Kasumi-1 (cell line): ENCODE data around the gene MYO9B.
"Not testable (repeated sequence)": the region's sequence is repeated elsewhere in the genome, so short reads cannot be mapped to it uniquely, and the experiment has no call there.

Experiments used
- DNase-seq, 2 experiments: peaks; one replicate each; lab custom pipeline; 2025; lab: John Stamatoyannopoulos, UW

MYO9B gene

DNA sequence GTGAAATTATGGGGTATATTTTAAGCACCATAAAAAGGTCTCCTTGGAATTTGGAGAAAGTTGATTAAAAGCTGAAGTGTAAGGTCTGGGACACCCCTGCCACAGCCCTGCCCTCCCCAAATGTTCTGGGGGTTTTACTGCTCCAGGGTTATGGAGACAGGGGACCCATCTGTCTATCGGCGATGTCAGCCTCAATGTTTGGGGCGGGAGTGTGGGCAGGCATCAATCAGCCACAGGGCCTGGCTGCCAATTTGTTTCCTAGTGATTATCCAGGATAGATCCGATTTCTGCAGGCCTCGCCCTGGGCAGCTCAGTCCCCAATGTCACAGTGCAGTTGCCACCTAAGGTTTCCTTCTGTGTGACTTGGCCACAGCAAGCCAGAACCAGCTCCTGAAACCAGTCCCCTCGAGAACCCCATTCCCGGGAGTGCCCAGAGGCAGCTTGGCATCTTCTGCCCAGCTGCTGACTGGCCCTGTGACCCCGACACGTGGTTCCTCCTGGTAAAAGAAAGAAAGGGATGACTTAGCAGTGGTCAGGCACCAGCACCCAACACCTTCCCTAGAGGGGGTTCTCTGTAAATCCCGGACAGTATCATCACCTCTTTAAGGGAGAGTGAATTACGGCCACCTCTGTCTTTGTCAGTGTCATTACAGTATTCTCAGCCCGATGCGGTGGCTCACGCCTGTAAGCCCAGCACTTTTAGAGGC lies 41.6 kb downstream of the MYO9B start:
- DNase-seq: no peak

DNA sequence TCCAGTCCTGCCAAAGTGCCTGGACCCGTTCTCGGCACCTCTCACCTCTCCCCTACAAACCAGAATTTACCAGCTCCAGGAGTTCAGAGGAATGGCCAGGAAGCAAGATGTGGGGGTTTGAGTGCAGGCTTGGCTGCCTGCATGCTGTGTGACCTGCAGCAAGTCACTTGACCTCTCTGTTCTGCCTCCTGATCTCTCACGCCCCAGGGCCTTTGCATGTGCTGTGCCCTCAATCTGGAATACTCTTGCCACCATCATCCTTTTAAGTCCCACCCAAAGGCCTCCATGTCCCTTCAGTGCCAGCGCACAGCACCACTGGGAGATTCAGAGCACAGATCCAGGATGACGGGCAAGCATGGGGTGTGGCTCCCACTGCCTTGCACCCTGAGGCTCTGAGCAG lies 43.4 kb downstream of the MYO9B start:
- no peak for DNase-seq

DNA sequence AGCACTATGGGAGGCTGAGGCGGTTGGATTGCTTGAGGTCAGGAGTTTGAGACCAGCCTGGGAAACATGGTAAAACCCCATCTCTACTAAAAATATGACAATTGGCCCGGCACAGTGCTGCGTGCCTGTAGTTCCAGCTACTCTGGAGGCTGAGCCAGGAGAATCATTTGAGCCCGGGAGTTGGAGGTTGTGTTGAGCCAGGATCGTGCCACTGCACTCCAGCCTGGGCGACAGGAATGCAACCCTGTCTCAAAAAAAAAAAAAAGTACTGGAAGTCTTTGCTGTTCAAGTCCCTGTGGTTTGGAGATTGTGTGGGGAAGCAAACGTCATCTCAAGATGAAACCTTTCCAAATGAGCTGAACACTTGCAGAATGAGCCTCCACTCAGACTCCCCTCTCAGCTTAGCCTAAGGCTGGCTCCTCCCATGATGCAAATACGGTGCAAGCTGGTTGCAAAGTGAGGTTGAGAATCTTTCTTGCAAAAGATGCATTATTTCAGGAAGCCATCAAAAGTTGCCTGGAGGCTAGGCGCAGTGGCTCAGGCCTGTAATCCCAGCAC lies 46.2 kb downstream of the MYO9B start:
- peak; percentile 16 to 34 for DNase-seq

DNA sequence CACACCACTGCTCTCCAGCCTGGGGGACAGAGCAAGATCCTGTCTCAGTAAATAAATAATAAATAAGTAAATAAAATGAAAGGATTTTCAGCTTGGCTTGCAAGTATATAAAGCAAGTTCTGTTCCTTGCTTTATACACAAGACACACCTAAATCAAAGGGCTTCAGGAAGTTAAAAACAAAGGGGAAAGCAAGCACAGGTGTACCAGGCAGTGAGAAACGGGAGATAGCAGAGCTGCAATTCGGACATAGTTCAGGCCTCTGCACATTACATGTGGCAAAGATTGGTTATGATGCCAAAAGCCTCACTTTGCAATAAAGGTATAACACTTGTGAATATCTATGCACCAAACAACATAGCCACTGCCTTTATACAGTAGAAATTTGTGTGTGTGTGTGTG lies 47.5 kb downstream of the MYO9B start:
- DNase-seq: no peak

DNA sequence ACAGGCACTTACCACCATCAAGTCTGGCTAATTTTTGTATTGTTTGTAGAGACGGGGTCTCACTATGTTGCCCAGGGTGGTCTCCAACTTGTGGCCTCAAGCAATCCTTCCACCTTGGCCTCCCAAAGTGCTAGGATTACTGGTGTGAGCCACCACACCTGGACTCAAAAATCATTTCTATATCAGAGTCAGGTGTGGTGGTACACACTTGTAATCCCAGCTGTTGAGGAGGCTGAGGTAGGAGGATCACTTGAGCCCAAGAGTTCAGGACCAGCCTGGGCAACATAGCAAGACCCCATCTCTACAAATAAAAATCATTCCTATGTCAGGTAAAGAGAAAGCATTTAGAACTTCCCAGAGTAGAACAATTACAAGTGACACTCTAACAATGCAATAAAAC lies 48.4 kb downstream of the MYO9B start:
- DNase-seq: no peak

DNA sequence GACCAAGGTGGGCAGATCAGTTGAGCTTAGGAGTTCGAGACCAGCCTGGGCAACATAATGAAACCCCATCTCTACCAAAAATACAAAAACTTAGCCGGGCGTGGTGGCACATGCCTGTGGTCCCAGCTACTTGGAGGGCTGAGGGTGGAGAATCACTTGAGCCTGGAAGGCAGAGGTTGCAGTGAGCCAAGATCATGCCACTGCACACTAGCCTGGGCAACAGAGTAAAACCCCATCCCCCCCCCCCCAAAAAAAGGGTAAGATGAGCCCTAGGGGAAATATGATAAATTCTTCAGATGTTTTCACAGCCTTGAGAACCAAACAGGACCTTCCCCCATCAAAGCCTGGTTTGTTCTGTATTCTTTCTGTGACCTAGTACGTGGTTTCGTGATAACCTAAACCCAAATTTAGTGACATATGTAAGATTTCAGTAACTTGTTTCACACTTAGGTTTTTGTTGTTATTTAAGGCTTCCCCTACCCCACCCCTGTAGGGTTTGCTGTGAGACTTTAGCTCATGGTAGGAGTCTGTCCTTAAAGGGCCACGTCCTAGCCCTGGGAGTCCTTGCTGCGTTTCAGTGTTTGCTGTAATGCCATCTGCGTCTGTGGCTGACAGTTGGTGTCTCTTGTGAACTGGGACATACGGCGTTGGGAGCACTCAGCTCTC lies 49.6 kb downstream of the MYO9B start:
- DNase-seq: peak in 1 of 2 experiments; percentile 90

DNA sequence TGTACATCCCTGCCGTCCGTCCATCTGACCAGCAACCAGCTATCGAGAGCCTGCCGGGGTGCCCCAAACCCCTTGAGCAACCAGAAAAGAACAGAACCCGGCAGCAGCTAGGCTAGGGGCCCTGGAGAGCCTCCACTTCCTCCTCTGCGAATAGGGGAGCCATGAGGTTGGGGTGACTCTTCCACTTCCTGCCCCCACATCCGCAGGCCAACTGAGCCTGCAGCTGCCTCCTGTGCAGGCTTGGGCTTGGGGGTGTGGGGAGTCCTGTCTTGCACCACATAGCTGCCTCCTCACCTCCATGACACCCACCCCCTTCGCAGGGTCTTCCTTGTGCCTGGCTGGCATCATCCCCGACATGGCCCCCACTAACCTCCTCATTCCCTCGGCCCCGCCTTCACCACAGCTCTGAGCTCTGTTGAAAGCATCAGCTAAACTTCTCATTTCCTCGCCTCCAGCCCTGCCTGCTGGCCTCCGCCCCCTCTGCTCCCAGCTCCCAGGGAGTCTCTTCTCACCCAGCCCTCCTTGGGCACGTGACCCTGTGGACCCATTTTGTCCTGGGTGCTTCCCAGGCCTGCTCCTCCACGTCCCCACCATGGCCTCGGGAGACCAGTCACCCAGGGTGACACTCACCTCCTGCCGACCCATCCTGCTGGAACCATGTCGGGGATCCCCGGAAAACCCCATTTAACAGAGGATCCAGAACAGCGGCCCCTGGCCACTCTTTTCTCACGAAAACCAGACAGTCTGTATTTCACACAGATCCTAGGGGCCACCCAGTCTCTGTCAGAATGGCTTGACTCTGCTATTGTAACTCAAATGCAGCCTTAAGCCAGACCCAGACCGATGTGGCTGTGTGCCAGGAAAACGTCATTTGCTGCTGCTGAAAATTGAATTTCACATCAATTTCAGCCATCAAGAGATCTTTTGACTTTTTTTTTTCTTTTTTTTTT lies 50.4 kb downstream of the MYO9B start:
- peak; percentile 95 to 96 for DNase-seq

DNA sequence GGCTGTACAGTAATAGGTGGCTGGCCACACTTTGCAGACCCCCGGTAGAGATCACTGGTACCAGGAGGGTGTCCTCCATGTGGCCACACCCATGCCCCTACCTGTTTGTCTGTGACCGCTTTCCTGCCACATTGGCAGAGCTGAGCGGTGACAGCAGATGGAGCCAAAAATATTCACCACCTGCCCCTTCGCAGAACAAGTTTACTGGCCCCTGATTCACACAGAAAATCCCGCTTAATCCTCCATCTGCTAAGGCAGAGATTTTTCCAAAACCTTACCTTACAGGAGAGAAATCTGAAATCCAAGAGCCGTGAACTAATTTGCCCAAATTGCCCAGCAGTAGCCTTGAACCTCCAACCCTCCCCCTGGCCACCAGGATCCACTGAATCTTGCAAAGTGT lies 52.1 kb downstream of the MYO9B start:
- no peak for DNase-seq

DNA sequence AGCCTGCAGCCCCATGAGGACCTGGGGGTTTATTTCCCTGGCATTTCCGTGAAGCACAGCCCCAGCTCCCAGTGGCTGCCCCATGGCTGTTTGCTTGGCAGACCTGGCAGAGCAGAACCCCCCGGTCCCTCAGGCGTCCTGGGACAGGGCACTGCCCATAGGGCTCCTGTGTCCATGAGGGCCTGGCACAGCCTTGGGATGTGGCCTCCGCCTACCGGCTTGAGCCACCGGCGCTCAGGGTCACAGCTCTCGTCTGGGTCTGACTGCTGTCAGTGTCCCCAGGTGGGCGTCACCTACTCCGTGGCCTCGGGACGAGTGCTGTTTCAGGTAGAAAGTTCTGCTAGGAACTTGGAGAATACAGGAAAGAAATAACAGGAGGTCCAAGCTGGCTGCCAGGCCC lies 52.8 kb downstream of the MYO9B start:
- no peak for DNase-seq

DNA sequence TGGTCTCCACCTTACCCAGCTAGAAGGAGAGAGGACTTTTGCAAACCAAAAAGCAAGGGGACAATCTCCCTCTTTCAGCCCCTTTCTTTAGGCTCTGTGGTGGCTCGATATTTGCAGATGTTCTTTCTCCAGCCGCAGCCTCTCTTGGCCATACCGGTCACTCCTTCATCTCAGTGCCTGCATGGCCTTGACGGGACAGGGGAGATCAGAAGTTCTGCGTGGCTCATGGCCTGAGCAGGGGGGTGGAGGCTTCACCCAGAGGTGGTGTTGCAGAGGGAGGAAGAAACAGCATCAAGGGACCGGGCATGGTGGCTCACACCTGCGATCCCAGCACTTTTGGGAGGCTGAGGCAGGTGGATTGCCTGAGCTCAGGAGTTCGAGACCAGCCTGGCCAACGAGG lies 53.2 kb downstream of the MYO9B start:
- no peak for DNase-seq

DNA sequence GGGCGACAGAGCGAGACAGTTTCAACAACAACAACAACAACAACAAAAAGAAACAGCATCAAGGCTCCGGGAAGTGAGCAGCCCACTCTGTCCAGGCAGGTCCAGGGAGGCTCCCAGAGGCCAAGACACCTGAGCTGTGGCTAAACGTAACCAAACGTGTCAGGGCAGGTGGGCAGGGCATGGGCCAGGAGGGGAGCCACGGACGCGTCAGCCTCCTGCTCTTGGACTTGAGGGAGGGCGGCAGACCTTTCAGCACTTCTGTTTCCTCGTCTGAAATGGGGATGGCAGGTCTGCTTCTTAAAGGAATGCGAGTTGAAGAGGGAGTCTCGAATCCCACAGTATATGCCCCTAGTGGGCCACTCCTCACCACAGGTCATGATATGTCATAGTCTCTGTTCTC lies 53.8 kb downstream of the MYO9B start:
- no peak for DNase-seq

DNA sequence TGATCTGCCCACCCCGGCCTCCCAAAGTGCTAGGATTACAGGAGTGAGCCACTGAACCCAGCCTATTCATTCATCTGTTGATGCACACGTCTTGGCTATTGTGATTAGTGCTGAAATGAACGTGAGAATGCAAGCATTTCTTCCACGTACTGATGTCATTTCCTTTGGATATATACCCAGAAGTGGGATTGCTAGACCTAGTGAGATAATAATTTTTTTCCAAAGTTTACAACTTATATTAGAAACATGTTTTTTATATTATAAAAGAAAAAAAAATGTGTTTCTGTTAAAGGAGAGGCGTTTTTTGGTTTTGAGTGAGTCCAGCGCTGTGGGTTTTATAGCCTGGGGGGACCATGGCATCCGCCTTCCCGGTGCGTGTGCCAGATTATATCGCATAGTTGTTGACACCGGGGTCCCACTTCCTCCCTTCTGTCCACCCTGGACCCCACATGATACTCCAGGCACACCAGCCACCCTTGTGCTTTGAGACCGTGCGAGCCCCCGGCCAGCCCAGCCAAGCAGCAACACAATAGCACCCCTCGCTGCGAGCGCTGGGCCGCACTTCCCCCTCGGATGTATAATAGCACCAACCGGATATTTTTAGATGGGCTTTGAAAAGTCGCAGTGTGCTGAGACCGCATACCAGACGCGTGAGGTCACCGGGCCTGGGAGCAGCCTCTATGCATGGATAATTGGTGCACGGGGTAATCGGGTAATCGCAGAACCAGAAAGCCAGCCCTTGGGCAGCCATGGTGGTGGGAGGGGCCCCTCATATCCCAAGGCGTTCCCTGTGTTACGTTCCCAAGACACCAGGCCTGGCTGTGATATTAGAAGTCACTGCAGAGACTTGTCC lies 59.6 kb downstream of the MYO9B start:
- peak; percentile 85 to 86 for DNase-seq

DNA sequence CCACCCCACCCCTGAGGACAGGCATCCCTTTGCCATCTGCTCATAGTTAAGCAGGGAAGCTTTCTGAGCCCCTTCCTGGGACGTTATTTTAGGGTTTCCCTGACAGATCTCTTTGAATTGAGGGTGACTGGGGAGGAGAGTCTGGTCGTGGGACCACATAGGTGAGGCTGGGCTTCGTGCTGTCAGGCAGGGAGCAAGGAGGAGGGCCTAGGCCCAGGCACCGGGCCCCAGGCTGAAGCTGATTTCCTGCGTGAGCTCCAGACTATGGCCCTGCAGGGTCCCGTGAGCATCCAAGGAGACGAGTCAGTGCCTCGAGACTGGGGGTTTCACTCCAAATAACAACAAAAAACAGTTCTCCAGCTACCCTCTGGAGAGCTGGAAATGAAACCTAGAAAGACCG lies 60.4 kb downstream of the MYO9B start:
- no peak for DNase-seq

DNA sequence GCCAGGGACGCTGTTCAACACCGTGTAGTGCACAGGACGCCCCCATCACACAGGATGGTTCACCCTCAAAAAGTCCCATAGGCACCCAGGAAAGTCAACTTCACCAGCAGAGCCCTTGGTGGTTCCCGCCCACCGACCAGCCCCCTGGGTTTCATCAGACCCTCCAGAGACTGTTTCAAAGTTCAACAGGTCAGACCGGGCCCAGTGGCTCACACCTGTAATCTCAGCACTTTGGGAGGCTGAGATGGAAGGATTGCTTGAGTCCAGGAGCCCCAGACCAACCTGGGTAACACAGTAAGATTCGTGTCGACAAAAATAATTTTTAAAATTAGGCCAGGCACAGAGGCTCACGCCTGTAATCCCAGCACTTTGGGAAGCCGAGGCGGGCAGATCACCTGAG lies 61.0 kb downstream of the MYO9B start:
- no peak for DNase-seq

DNA sequence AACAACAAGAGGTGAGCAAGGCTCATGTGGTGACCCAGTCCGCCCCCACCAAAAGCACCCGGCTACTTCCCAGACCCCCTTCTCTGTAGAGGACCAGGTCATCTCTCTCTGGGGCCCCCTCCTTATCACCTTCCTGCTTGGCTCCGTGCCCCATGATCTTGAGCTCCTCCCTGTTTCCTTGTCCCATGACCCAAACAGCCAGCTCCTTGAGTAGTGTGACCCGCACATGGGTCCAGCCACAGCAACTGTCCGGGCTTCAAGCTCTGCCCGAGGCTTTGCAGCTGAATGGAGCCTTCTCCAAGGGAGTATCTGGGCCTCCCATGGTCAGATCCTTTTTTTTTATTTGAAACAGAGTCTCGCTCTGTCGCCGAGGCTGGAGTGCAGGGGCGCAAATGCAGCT lies 61.8 kb downstream of the MYO9B start:
- DNase-seq: no peak

DNA sequence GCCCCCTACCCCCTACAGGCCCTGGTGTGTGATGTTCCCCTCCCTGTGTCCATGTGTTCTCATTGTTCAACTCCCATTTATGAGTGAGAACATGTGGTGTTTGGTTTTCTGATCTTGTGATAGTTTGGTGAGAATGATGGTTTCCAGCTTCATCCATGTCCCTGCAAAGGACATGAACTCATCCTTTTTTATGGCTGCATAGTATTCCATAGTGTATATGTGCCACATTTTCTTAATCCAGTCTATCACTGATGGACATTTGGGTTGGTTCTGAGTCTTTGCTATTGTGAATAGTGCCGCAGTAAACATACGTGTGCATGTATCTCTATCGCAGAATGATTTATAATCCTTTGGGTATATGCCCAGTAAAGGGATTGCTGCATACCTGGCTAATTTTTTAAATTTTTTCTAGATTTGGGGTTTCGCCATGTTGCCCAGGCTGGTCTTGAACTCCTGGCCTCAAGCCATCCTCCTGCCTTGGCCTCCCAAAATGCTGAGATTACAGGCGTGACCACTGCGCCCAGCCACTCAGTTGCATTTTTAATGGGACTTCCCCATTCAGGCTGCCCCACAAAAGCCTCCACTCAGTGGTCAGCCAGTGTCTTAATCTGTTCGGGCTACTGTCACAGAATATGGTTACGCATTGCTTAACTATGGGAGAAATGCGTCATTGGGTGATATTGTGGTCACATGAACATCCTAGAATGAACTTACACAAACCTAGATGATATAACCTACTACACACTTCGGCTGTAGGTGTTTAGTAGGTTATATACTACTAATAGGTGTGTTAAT lies 62.7 kb downstream of the MYO9B start:
- DNase-seq: not testable (repeated sequence)

DNA sequence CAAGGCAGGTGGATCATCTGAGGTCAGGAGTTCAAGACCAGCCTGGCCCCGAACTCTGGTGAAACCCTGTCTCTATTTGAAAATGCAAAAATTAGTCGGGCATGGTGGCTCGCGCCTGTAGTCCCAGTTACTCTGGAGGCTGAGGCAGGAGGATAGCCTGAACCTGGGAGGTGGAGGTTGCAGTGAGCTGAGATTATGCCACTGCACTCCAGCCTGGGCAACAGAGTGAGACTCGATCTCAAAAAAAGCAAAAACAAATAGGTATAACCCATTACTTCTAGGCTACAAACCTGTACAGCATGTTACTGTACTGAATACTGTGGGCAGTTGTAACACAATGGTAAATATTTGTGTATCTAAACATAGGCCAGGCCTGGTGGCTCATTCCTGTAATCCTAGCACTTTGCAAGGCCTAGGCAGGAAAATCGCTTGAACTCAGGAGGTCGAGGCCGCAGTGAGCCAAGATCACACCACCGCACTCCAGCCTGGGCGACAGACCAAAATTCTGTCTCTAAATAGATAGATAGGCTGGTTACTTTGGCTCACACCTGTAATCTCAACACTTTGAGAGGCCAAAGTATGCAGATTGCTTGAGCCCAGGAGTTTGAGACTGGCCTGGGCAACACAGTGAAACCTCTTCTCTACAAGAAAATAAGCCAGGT lies 63.5 kb downstream of the MYO9B start:
- no peak for DNase-seq

DNA sequence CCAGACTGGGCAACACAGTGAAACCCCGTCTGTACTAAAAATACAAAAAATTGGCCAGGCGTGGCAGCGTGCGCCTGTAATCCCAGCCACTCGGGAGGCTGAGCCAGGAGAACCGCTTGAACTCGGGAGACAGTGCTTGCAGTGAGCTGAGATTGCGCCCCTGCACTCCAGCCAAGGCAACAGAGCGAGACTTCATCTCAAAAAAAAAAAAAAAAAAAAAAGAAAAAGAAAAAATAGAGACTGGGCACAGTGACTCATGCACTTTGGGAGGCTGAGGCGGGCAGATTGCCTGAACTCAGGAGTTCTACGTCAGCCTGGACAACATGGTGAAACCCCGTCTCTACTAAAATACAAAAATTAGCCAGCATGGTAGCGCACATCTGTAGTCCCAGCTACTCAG lies 69.2 kb downstream of the MYO9B start:
- not testable (repeated sequence) for DNase-seq

DNA sequence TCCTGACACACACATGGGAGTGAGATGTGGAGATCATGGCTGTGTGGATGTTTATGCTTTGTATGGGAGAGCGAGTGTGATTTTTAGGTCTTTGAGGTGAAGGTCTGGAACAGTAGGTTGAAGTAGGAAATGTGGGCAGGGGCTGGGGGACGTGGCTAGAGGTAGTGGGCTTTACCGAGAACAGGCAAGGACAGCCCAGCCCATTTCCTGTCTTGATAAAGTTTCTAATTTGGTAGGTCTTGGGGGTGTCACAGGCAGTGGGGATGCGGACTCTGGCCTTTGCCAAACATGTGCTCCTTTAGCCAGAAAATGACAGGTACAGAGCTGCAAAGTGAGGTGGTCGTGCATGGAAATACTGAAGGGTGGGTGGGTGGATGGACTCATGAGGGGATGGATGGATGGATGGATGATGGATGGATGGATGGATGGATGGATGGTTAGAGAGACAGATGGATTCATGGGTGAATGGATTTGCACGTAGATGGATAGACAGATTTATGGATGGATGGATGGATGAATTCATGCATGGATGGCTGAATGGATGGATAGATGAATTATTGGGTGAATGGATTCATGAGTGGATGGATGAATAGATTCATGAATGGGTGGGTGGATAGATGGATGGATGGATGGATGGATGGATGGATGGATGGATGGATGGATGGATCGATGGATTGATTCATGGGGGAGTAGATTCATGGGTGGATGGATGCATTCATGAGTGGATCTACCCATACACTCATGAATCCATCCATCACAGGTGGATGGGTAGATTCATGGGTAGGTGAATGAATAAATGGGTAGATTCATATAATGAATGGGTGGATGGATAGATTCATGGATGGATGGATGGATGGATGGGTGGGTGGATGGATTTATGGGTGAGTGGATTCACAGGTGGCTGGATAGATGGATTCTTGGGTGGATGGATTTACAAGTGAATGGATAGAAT lies 70.2 kb downstream of the MYO9B start:
- DNase-seq: no peak
